ENCODE results near the gene PGAP2. TPM values are rescaled to one million over a fixed set of nuclear protein-coding genes. Genes with fewer than 3 reads are reported as not detected.
"Not testable (repeated sequence)": the region's sequence is repeated elsewhere in the genome, so short reads cannot be mapped to it uniquely, and the experiment has no call there.

PGAP2 gene
- total RNA-seq, 1 experiment from 2014 or later: 72.2 TPM

DNA sequence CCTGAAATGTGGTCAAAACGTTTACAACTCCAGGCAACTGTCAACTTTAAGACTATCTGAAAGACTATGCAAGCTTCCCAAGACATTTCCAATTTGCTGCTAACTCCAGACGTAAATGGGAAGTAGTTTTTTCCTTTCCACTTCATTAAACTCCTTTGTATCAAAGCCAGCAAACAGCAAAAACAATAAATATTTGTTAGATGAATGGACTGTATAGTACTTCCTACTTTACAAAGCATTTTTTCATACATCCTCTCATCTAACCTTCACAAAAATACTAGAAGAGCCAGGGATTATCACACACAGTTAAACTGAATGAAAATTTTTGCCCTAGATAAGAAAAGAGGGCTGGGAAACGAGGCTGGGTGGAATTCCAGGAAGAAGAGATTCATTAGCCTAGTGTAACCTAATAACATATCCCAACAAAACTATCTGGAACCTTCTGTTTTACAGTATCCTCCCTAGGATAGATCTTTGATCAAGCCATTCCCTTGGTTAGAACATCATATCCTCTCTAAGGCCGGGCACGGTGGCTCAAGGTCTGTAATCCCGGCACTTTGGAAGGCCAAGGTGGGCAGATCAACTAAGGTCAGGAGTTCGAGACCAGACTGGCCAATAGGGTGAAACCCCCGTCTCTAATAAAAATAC lies 21.5 kb upstream of the PGAP2 start:
- Histone ChIP-seq H3K27me3 (ENCODE audit: control insufficient read depth, insufficient read depth, low read length) (no peaks in the 10 kb centered on the region), H3K36me3 (ENCODE audit: control insufficient read depth, insufficient read depth, low read length) (peaks cover 25% of the 10 kb centered on the region), H3K4me1 (ENCODE audit: control insufficient read depth, insufficient read depth, low read length) (peaks cover 14% of the 10 kb centered on the region), H3K27ac (ENCODE audit: low read length) (no peak overlapping the region), H3K9me3 (ENCODE audit: control insufficient read depth, insufficient read depth, low read depth, low read length) (no peaks in the 10 kb centered on the region), H3K4me3 (ENCODE audit: low read depth in 2 of 2, low read length in 2 of 2) (no peak overlapping the region)
- no peak for TF ChIP-seq TCF7L2 (IDR thresholded peaks at IDR 0.05; ENCODE audit: low read depth, low read length)
- TF ChIP-seq, protein P1, sequence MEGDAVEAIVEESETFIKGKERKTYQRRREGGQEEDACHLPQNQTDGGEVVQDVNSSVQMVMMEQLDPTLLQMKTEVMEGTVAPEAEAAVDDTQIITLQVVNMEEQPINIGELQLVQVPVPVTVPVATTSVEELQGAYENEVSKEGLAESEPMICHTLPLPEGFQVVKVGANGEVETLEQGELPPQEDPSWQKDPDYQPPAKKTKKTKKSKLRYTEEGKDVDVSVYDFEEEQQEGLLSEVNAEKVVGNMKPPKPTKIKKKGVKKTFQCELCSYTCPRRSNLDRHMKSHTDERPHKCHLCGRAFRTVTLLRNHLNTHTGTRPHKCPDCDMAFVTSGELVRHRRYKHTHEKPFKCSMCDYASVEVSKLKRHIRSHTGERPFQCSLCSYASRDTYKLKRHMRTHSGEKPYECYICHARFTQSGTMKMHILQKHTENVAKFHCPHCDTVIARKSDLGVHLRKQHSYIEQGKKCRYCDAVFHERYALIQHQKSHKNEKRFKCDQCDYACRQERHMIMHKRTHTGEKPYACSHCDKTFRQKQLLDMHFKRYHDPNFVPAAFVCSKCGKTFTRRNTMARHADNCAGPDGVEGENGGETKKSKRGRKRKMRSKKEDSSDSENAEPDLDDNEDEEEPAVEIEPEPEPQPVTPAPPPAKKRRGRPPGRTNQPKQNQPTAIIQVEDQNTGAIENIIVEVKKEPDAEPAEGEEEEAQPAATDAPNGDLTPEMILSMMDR (IDR thresholded peaks at IDR 0.05): no peak
- TF ChIP-seq, protein P2, sequence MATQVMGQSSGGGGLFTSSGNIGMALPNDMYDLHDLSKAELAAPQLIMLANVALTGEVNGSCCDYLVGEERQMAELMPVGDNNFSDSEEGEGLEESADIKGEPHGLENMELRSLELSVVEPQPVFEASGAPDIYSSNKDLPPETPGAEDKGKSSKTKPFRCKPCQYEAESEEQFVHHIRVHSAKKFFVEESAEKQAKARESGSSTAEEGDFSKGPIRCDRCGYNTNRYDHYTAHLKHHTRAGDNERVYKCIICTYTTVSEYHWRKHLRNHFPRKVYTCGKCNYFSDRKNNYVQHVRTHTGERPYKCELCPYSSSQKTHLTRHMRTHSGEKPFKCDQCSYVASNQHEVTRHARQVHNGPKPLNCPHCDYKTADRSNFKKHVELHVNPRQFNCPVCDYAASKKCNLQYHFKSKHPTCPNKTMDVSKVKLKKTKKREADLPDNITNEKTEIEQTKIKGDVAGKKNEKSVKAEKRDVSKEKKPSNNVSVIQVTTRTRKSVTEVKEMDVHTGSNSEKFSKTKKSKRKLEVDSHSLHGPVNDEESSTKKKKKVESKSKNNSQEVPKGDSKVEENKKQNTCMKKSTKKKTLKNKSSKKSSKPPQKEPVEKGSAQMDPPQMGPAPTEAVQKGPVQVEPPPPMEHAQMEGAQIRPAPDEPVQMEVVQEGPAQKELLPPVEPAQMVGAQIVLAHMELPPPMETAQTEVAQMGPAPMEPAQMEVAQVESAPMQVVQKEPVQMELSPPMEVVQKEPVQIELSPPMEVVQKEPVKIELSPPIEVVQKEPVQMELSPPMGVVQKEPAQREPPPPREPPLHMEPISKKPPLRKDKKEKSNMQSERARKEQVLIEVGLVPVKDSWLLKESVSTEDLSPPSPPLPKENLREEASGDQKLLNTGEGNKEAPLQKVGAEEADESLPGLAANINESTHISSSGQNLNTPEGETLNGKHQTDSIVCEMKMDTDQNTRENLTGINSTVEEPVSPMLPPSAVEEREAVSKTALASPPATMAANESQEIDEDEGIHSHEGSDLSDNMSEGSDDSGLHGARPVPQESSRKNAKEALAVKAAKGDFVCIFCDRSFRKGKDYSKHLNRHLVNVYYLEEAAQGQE (IDR thresholded peaks at IDR 0.05; ENCODE audit: insufficient read depth in 1 of 2, low read depth in 2 of 2, low read length in 1 of 2): no peak
- no peak for TF ChIP-seq POLR2AphosphoS5 (IDR thresholded peaks at IDR 0.05; ENCODE audit: low read depth, low read length)
- TF ChIP-seq SIN3A (IDR thresholded peaks at IDR 0.05; ENCODE audit: borderline replicate concordance, insufficient read depth, low read depth, low read length): no peak
- DNase-seq (ENCODE audit: low read depth, low spot score) (no peak), ATAC-seq (no peak)
- intact Hi-C loops (cut with micrococcal nuclease; ENCODE audit: unreplicated experiment) (no loop called here), in situ Hi-C loops (cut with HindIII; ENCODE audit: low pct_unique_long_range_greater_than_20kb, low sequenced_read_pairs) (no loop called here)
- BruUV-seq (replicated peaks): TSS peak; percentile 6
- CTCF ChIA-PET: no interaction called here
- POLR2A ChIA-PET: no interaction called here

GRCh38 chr11:3794387-3794786 lies 14.0 kb upstream of the PGAP2 start:
- DNase-seq (ENCODE audit: low read depth, low spot score); H3K4me3 ChIP-seq (ENCODE audit: low read depth in 2 of 2, low read length in 2 of 2); ATAC-seq; in situ Hi-C loops (cut with HindIII; ENCODE audit: low pct_unique_long_range_greater_than_20kb, low sequenced_read_pairs); H3K9me3 ChIP-seq (ENCODE audit: control insufficient read depth, insufficient read depth, low read depth, low read length); H3K27me3 ChIP-seq (ENCODE audit: control insufficient read depth, insufficient read depth, low read length); intact Hi-C loops (cut with micrococcal nuclease; ENCODE audit: unreplicated experiment); BruUV-seq (replicated peaks); H3K4me1 ChIP-seq (ENCODE audit: control insufficient read depth, insufficient read depth, low read length); H3K27ac ChIP-seq (ENCODE audit: low read length): not testable (repeated sequence)
- CTCF ChIA-PET: interaction anchor here (0.7 kb wide), 1 partner anchor 106 kb away, joined by 3 read pairs; no protein-coding TSS in a partner anchor
- peaks cover 17% of the 10 kb centered on the region for H3K36me3 ChIP-seq (ENCODE audit: control insufficient read depth, insufficient read depth, low read length)
- POLR2A ChIA-PET: interaction anchor here (0.6 to 1.2 kb wide), 2 partner anchors 28 to 109 kb away, joined by 3 to 4 read pairs; no protein-coding TSS in a partner anchor

All from Panc1 (cell line).